LNCAP (cell line): ENCODE data around the gene STIMATE.
A peak's percentile ranks its signal among the peaks of the same experiment; 100 is the strongest.

Experiments used
- TF ChIP-seq, protein P1 (sequence below): fragments of 450-650 bp; IDR thresholded peaks from 2 replicates; pipeline ENCODE4 v1.5.1; 2017; ENCODE audit warnings: mild to moderate bottlenecking

Gene STIMATE

GRCh38 chr3:52907497-52907896, 10.1 kb upstream of the STIMATE start:
- TF ChIP-seq, protein P1, sequence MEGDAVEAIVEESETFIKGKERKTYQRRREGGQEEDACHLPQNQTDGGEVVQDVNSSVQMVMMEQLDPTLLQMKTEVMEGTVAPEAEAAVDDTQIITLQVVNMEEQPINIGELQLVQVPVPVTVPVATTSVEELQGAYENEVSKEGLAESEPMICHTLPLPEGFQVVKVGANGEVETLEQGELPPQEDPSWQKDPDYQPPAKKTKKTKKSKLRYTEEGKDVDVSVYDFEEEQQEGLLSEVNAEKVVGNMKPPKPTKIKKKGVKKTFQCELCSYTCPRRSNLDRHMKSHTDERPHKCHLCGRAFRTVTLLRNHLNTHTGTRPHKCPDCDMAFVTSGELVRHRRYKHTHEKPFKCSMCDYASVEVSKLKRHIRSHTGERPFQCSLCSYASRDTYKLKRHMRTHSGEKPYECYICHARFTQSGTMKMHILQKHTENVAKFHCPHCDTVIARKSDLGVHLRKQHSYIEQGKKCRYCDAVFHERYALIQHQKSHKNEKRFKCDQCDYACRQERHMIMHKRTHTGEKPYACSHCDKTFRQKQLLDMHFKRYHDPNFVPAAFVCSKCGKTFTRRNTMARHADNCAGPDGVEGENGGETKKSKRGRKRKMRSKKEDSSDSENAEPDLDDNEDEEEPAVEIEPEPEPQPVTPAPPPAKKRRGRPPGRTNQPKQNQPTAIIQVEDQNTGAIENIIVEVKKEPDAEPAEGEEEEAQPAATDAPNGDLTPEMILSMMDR: peak; percentile 25; the same call in 1 of the 2 replicates

DNA sequence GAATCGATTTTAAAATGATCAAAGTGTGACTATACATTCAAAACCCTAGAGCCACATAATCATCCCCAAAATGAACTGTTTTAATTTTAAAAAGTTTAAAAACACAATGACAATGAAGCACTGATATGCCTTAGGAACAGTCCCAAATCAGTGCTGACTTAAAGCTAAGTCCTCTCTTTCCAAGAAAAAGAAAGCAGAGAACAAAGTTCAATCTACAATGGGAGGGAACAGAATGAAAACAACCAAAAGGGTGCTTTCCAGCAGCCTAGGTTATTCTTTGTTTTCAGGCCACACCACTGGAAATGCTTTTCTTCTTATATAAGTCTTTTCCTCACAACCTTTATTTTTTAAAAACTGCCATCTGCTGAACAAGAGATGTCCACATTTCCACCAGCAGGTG, 7.2 kb upstream of the STIMATE start:
- TF ChIP-seq, protein P1: no peak

GRCh38 chr3:52904000-52904399, 6.7 kb upstream of the STIMATE start:
- TF ChIP-seq, protein P1: no peak

- TF ChIP-seq, protein P1: no peak
Observed at GRCh38 chr3:52896613-52897012, 735 bp downstream of the STIMATE start.

- TF ChIP-seq, protein P1: no peak
Observed at GRCh38 chr3:52896151-52896550, 1.2 kb downstream of the STIMATE start.

DNA sequence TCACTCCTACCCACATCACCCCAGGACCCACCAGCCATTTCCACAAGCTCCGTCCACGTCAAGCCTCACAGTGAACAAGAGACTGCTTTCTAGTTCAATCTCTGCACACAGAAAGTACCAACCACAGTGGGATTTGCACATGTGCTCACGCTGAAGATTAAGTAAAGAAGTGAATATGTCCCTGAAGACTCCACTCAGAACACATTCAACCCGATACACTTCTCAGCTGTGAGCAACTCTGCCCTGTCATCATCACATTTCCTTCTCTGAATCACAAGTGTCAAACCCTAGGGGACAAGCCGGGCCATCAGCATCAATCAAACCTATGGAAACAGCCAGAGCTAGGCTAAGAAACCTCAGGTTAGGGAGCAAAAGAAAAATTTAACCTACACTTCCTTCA, 1.9 kb downstream of the STIMATE start:
- TF ChIP-seq, protein P1: no peak

DNA sequence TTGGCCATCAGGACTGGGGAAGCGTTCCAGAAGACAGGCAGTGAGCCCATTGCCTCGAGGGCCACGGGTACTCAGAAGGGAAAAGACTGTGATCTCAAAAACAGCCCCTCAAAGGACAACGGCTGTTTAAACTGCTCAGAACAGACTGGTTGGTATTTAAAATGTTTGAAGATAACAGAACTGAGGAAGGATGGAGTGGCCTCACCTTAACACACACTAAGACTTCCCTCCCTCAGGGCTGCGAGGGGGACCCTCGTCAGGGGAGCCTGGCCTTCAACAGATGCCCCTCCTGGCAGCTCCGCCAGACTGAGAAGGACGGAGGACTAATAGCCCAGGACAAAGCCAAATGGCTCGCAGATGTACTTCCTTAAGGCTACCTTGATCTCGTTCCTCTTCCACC, 2.6 kb downstream of the STIMATE start:
- TF ChIP-seq, protein P1: no peak

- TF ChIP-seq, protein P1: no peak
Observed at GRCh38 chr3:52893723-52894122, 3.6 kb downstream of the STIMATE start.
